IMR-90 (cell line): Measurements from ENCODE around the gene ZNG1B.
"Not testable (repeated sequence)": the region's sequence is repeated elsewhere in the genome, so short reads cannot be mapped to it uniquely, and the experiment has no call there.

ENCODE experiments used
- MAFK ChIP-seq: IDR thresholded peaks from 2 replicates; pipeline ENCODE4 v1.6.1; 2012; ENCODE audit warnings: low read depth, low read length, improper control_type of control experiment
- POLR2A ChIP-seq: IDR thresholded peaks from 2 replicates; pipeline ENCODE4 v1.6.1; 2012; ENCODE audit warnings: mild to moderate bottlenecking, low read depth, low read length
- RCOR1 ChIP-seq: IDR thresholded peaks from 2 replicates; pipeline ENCODE4 v1.6.1; 2012; ENCODE audit warnings: mild to moderate bottlenecking, low read length, improper control_type of control experiment; ENCODE audit not compliant: insufficient replicate concordance
- TF ChIP-seq, protein P1 (sequence below): conservative IDR thresholded peaks from 2 replicates; pipeline ENCODE4 v1.5.1; 2012; ENCODE audit warnings: mild to moderate bottlenecking, low read depth, low read length, improper control_type of control experiment
- TF ChIP-seq, protein P2 (sequence below): fragments of 150-350 bp; IDR thresholded peaks from 2 replicates; pipeline ENCODE4 v1.6.1; 2017; ENCODE audit warnings: mild to moderate bottlenecking, antibody characterized with exemption, low read length, low read depth

DNA sequence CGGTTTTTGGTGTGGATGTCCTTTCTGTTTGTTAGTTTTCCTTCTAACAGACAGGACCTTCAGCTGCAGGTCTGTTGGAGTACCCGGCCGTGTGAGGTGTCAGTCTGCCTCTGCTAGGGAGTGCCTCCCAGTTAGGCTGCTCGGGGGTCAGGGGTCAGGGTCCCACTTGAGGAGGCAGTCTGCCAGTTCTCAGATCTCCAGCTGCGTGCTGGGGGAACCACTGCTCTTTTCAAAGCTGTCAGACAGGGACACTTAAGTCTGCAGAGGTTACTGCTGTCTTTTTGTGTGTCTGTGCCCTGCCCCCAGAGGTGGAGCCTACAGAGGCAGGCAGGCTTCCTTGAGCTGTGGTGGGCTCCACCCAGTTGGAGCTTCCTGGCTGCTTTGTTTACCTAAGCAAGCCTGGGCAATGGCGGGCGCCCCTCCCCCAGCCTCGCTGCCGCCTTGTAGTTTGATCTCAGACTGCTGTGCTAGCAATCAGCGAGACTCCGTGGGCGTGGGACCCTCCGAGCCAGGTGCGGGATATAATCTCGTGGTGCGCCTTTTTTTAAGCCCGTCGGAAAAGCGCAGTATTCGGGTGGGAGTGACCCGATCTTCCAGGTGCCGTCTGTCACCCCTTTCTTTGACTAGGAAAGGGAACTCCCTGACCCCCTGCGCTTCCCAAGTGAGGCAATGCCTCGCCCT is 39.3 kb downstream of the ZNG1B start:
- TF ChIP-seq, protein P1, sequence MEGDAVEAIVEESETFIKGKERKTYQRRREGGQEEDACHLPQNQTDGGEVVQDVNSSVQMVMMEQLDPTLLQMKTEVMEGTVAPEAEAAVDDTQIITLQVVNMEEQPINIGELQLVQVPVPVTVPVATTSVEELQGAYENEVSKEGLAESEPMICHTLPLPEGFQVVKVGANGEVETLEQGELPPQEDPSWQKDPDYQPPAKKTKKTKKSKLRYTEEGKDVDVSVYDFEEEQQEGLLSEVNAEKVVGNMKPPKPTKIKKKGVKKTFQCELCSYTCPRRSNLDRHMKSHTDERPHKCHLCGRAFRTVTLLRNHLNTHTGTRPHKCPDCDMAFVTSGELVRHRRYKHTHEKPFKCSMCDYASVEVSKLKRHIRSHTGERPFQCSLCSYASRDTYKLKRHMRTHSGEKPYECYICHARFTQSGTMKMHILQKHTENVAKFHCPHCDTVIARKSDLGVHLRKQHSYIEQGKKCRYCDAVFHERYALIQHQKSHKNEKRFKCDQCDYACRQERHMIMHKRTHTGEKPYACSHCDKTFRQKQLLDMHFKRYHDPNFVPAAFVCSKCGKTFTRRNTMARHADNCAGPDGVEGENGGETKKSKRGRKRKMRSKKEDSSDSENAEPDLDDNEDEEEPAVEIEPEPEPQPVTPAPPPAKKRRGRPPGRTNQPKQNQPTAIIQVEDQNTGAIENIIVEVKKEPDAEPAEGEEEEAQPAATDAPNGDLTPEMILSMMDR, result not testable (repeated sequence)
- TF ChIP-seq POLR2A, RCOR1, MAFK: not testable (repeated sequence)
- TF ChIP-seq, protein P2, sequence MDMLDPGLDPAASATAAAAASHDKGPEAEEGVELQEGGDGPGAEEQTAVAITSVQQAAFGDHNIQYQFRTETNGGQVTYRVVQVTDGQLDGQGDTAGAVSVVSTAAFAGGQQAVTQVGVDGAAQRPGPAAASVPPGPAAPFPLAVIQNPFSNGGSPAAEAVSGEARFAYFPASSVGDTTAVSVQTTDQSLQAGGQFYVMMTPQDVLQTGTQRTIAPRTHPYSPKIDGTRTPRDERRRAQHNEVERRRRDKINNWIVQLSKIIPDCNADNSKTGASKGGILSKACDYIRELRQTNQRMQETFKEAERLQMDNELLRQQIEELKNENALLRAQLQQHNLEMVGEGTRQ, result not testable (repeated sequence)
